DMS53 treated with DMSO at 0.1 percent for 48 hours (cell line): ENCODE data around the gene NF2.
"Not testable (repeated sequence)": the region's sequence is repeated elsewhere in the genome, so short reads cannot be mapped to it uniquely, and the experiment has no call there.

Experiments
- DNase-seq: peaks from one replicate; lab custom pipeline; 2025; ENCODE audit not compliant: unreplicated experiment; lab: John Stamatoyannopoulos, UW

The NF2 gene

DNA sequence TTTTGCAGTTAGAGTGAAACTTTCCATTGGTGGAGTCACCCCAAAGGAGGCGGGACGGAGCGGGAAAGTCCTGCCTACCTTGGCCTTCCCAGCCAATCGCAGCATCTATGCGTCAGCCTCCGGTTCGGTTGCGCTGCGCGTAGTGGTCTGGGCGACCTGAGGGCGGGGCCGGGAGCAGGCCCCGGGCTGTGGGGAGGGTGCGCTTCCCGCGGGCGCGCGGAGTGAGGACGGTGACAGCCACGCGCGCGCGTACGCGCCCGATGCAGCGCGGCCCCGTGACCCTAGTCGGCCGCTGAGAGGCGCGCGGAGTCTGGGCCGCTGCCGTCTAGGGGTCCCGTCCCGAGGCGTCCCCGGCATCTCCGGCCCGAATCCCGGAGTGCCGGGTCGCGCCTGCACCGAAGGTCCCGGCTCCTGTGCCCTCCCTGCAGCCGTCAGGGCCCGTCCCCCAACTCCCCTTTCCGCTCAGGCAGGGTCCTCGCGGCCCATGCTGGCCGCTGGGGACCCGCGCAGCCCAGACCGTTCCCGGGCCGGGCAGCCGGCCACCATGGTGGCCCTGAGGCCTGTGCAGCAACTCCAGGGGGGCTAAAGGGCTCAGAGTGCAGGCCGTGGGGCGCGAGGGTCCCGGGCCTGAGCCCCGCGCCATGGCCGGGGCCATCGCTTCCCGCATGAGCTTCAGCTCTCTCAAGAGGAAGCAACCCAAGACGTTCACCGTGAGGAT, at the start of gene NF2:
TSS of gene NF2 (plus strand) at position 276 of the 718 bp plus-strand sequence. CDS start at position 642, 366 bp downstream.
- DNase-seq, result peak; percentile 83

DNA sequence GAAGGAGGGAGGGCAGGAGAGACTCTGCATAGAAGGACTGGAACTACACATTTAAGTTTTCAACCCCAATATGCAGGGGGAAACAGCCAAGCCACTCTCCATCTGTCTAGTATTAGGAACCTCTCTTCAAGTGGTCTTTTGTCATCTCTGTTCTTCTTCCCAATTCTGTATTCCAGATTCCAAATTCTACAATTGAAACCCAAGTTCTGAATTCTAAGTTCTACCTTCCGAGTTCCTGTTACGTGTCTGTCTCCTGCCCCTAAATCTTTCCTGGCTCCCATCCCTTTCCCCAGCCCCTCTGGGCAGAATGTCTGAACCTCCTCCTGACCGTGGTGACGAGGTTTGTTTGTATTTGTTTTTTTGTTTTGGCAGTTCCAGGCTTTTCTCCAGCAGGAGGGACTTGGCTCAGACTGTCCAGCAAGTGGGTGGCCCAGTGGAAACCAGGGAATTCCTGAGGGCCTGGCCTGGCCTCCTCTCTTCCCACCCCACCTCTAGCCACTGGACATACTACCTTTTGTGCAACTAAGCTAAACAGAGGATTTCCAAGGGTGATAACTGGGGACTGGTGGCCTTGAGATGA, 48.3 kb upstream of the NF2 start:
- DNase-seq, result no peak

DNA sequence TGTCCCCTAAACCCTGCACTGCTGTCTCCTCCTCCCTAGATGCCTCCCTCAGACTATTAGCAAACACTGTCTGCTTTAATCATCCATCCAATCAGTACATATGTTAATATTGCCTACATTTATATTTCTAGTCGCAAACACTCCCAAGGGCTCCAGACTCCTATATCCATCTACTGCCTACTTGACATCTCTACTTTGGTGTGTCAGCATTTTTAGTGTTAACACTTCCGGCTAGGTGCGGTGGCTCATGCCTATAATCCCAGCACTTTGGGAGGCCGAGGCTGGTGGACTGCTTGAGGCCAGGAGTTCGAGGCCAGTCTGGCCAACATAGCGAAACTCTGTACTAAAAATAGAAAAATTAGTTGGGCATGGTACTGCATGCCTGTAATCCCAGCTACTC, 44.4 kb upstream of the NF2 start:
- DNase-seq, result no peak

DNA sequence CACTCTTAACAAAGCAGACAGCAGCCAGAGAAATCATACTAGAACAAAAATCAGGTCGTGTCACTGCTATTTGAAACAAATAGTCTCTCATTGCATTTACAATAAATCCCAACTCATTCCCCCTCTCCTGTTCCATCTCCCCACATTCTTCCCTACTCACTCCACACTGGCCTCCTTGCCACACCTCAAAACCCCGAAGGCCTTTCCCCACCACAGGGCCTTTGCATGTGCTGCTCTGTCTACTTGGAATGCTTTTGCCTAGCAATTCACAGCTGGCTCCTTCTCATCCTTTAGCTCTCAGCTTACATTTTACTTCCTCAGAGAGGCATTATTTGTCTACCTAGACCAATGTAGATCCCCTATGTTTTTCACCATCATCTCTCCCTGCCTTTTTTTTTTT, 43.6 kb upstream of the NF2 start:
- no peak for DNase-seq

DNA sequence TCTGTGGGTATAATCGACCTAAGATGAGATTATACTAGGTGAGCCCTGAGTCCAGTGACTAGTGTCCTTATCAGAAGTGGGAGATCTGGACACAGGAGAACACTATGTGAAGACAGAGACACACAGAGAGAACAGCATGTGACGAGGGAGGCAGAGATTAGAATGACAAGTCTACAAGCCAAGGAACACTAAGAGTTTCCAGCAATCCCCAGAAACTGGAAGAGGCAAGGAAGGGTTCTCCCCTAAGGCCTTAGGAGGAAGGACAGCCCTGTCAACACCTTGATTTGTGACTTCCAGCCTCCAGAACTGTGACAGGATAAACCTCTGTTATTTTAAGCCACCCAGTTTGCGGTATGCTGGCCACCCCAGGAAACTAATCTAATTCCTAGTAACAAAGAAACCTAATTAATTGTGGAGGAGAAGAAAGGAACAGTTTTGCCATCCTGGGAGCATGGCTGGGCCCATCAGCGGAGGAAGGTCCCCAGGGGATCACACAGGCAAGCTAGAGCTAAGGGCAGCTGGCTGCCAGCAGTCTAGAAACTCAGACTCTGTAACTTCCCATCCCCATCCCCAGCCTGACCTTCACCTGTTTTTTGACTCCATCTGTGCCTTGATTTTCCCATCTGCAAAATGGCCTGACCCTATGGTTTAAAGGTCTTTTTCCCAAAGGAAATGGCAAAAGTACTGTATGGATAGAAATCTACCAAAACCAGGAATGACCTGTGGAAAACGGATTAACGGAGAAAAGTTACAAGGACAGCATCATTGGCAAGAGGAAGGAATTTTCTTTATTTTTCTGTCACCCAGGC, 39.6 kb upstream of the NF2 start:
- no peak for DNase-seq

DNA sequence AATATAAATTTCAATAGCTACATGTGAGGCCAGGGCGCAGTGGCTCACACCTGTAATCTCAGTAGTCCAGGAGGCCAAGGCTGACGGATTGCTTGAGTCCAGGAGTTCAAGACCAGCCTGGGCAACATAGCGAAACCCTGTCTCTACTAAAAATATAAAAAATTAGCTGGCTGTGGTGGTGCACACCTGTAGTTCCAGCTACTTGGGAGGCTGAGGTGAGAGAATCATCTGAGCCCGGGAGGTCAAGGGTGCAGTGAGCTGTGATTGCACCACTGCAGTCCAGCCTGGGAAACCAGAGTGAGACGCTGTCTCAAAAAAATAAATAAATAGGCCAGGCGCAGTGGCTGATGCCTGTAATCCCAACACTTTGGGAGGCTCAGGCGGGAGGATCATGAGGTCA, 36.9 kb upstream of the NF2 start:
- not testable (repeated sequence) for DNase-seq

DNA sequence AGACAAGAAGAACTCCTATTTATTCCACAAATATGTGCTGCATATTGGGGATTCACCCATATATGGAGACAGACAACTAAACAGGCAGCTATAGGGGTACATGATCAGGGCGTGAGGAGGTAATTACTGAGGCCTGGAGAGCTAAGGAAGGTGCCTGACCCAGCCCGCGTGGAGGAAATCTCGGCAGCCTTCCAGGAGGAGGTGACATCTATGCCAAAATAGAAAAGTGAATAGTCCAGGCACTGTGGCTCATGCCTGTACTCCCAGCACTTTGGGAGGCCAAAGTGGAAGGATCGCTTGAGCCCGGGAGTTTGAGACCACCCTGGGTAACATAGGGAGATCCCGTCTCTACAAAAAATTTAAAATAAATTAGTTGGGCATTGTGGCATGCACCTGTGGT, 36.1 kb upstream of the NF2 start:
- DNase-seq, result no peak

DNA sequence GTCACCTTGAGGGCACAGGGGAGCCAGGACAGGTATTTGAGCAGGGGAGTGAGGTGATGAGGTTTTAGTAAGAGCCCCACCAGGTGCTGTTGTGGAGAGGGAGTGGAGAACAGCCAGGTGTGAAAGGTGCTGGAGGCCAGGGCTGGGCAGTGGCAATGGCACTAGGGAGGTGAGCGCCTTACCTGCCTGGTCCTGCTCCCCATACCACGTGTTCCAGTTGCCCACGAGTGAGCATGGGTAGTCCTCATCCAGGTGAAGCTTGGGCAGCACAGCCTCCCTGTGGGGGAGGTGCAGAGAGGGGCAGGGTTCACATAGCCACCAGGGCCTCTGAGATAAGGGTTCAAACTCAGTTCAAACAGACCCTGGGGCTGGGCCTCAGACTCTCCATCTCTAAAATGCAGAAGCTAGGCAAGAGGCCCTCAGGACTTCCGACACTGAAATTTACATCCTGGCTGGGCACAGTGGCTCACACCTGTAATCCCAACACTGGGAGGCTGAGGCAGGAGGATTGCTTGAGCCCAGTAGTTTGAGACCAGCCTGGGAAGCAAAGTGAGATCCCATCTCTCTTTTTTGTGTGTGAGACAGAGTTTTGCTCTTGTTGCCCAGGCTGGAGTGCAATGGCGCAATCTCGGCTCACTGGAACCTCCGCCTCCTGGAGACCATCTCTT, 34.3 kb upstream of the NF2 start:
- DNase-seq, result no peak

DNA sequence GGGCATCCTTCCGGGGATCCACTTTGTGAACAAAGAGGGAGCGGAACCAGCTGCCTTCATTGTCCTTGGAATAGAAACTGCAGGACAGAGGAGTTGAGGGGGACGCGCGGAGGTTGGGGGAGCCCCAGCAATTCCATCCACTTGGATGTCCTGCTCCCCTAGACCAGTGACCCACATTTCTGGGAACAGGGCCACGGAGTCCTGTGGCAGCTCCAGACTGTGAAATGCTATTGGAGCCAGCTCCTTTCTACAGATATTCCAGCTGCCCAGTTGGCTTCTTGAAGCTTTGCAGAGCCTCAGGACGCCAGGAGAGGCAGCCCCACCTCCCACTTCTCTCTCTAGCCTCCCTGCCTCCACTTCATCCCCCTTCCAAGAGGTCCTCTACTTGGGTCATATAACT, 33.0 kb upstream of the NF2 start:
- no peak for DNase-seq

DNA sequence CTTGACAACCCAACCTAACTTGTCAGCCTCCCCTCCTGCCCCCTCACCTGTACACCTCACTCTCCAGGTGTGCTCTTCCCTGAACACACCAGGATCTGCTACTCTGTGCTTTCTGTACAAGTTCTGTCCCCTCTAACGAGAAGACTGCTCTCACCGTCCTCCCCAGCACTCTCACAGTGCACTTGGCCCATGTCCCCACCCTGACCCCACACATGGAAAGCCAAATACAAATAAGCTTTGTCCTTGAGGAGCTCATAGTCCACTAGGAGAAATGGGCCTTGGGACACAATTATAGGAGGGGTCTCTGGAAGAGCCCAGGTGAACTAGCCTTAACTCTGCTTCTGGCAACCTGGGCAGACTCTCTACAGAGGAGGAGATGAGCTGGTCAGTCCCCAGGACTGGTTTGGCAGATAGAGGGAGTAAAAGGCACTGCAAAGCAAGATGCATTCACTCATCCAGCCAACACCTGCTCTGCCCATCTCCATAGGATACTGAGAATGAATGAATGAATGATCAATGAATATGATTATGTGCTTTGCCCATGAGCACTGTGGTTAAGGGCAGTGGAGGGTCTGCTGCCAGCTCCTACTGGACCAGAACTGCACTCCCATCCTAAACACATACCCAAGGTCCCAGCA, 32.4 kb upstream of the NF2 start:
- no peak for DNase-seq

DNA sequence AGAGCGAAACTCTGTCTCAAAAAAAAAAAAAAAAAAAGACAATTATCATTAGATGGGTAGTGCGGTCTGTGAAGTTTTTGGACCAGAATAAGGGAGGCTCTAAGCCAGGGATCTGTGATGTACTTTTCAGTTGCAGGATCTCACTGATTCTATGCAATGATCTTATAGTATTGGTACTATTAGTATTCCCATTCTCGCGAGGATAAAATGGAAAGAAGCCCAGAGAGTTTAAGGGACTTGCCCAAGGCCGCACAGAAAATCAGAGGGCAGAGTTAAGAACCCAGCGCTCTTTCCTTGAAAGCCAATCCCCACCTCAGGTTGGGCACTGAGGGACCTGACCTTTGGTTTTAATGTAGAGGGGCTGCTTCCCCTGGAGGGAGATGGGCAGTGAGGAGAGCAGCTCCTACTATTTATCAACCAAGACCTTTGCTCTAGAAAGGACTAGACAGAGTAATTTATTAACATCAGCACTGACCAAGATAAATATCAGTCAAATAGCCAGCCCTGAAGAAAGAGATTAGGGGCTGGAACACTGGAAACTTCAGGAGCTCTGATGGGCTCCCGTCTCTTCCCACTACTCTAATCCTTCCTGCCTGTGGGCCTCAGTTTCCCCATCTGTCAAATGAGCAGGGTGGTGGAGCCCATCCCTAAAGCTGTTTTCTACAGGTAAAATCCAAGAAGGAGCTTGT, 28.5 kb upstream of the NF2 start:
- DNase-seq, result no peak

DNA sequence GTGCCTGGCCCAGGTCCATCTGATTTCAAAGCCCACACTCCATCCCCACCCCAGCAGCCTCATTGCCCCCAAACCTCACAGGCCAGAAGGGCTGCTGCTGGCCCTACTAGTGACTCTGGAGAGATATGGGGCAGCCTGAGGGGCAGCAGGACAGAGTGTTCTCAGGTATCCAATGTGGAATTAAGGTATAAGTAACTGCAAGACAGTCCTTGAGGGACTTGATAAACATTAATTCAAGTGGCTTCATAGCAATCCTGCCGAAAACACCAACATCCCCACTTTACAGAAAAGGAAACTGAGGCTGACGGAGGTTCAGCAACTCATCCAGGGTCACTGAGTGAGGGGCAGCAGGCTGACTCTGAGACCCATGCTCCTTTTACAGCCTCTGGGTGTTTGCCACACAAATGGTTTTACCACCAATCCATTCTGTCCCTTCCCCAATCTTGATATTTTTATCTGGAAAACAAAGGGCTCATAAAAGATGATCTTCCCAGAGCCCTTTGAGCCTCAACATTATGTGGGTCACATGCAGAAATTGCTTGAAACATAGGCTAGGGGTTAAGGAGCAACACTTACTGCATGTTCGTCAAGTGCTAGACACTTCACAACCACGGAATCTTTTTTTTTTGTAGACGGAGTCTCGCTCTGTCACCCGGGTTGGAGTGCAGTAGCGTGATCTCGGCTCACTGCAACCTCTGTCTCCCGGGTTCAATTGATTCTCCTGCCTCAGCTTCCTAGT, 24.8 kb upstream of the NF2 start:
- DNase-seq, result no peak

DNA sequence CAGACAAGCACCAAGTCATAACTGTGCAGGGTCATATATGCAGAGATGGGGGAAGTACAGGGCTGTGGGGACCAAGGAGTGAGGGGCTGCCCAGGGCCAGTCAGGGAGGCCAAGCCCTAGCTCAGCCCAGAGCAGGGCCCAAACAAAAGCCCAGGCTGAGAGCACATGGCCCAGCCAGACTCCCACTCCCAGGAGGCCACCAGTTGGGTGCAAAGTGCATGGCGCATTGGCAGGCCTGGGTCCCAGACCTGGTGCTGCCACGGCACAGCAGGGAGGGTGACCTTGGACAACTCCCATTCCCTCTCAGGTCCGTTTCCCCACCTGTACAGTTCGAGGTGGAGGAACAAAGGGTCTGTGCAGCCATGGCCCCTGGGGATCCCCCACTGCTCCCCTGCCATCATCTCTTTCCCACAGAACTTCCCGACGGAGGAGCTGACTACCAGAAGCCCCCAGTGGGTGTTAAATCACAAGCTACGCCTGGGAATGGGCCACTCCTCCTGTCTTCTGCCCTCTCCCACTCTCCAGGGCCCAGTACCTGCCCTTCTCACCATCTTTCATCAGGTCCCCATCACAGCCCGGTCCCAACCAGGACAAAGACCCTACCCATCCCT, 23.1 kb upstream of the NF2 start:
- DNase-seq, result no peak

DNA sequence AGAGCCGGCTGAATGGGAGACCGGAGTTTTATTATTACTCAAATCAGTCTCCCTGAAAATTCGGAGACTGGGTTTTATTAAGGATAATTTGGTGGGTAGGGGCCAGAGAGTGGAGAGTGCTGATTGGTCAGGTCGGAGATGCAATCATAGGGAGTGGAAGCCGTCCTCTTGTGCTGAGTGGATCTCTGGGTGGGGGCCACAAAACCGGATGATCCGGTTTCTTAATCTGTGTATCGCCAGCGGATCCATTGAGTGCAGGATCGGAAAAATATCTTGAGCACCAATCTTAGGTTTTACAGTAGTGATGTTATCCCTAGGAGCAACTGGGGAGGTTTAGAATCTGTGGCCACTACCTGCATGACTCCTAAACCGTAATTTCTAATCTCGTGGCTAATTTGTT, 21.6 kb upstream of the NF2 start:
- DNase-seq, result peak; percentile 16

DNA sequence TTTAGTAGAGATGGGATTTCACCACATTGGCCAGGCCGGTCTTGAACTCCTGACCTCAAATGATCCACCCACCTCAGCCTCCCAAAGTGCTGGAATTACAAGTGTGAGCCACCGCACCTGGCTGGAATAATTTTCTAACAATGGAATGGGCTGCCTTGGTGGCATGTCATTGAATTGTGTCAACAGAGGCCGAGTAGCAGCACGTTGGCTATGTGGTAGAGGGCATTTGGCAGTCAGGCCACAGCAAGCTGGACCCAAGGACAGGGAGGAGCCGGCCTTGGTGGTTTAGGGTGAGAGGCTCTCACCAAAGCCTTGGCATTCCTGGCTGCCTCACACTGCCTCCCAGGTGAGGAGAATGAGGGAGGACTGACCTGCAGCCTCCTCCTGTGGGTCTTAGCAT, 18.5 kb upstream of the NF2 start:
- DNase-seq, result no peak

DNA sequence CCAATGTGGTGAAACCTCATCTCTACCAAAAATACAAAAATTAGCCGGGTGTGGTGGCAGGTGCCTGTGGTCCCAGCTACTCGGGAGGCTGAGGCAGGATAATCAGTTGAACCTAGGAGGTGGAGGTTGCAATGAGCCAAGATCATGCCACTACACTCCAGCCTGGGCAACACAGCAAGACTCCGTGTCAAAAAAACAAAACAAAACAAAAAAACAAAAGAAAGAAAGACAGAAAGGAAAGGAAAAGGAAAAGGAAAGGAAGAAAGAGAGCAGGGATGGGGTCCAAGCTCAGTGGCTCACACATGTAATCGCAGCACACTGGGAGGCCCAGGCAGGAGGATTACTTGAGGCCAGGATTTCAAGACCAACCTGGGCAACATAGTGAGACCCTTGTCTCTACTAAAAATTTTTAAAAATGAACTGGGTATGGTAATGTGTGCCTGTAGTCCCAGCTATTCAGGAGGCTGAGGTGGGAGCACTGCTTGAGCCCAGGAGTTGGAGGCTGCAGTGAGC, 17.2 kb upstream of the NF2 start:
- not testable (repeated sequence) for DNase-seq

DNA sequence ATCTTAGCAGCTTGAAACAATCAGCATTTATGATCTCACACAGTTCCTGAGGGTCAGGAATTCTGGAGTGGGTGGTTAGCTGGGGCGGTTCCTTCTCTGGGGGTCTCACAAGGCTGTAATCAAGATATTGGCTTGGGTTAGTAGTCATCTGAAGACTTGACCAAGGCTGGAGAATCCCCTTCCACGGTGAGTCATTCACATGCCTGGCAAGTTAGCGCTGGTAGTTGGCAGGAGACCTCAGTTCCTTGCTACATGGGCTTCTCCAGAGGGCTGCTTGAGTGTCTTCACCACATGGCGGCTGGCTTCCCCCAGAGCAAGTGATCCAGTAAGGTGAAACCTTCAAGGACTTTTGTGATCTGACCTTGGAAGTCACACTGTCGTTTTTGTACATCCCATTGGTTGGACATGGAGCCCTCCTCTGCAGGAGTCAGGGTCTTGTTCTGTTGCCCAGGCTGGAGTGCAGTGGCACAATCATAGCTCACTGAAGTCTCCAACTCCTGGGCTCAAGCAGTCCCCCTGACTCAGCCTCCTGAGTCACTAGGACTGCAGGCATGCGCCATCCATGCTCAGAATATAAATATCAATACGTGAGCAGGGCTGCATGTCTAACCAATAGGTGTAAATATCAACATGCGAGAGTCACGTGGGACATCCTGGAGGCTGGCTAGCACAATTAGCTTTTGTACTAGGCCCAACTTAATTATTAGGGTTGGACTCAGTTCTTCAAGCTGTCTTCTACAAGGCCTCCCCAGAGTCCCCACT, 15.3 kb upstream of the NF2 start:
- no peak for DNase-seq

DNA sequence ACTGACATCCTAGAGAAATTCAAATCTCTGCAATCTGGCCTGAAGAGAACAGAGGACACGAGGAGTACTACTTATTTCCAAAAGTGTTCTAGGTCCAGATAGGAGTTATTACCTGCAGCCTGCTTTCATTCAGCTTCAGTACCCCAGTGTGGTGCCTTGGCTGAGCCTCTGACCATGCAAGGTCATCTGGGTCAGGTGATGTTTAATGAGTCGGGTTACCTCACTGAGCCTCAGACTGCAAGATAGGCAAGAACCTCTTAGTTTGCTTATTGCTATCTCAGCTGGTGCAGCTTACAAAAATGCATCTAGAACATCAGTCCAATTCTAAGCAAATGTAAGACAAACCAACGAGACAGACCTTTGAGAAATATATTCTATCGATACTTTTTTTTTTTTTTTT, 9.5 kb upstream of the NF2 start:
- DNase-seq, result no peak

DNA sequence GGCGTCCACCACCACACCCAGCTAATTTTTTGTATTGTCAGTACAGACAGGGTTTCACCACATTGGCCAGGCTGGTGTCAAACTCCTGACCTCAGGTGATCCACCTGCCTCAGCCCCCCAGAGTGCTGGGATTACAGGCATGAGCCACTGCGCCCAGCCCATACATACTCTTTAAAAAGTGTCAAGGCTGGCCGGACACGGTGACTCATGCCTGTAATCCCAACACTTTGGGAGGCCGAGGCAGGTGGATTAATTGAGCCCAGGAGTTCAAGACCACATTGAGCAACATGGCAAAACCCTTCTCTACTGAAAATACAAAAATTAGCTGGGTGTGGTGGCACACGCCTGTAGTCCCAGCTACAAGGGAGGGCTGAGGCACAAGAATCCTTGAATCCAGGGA, 9.0 kb upstream of the NF2 start:
- not testable (repeated sequence) for DNase-seq
